WTC11 (cell line): ENCODE results near the gene SNAP25. TPM values are rescaled to one million over a fixed set of nuclear protein-coding genes. Genes with fewer than 3 reads are reported as not detected.

Experiments used
- ATAC-seq: fragments of 200-7000 bp; cut with Tn5 transposase; 2 replicates; pipeline ENCODE4 v1.10.0; 2021; ENCODE audit warnings: mild to moderate bottlenecking, moderate library complexity
- CTCF ChIA-PET: fragments of 300-600 bp; sonication (Branson Sonifier 250); formaldehyde crosslinking; loops from one replicate; lab custom pipeline; 2021; ENCODE audit warnings: antibody characterized with exemption; lab: Charles Lee
- POLR2A ChIA-PET: fragments of 350-600 bp; sonication (Branson Sonifier 250); formaldehyde crosslinking; loops from one replicate; lab custom pipeline; 2021; ENCODE audit warnings: antibody characterized with exemption; lab: Charles Lee
- DNase-seq: peaks from one replicate; pipeline ENCODE4 v3.0.0; 2021; ENCODE audit warnings: low spot score
- H3K27ac Mint-ChIP-seq: 2 replicates; pipeline ENCODE4 v1.8.0; 2021; ENCODE audit warnings: mixed read lengths
- H3K27me3 Mint-ChIP-seq: 2 replicates; pipeline ENCODE4 v1.8.0; 2021; ENCODE audit warnings: low read depth, mild to moderate bottlenecking, moderate library complexity, mixed read lengths
- H3K36me3 Mint-ChIP-seq: 2 replicates; pipeline ENCODE4 v1.8.0; 2021; ENCODE audit warnings: mixed read lengths
- H3K4me1 Mint-ChIP-seq: 2 replicates; pipeline ENCODE4 v1.8.0; 2022; ENCODE audit warnings: mixed read lengths
- H3K4me3 Mint-ChIP-seq: 2 replicates; pipeline ENCODE4 v1.8.0; 2021; ENCODE audit warnings: mild to moderate bottlenecking, moderate library complexity, mixed read lengths
- H3K9me3 Mint-ChIP-seq: 2 replicates; pipeline ENCODE4 v1.8.0; 2021; ENCODE audit warnings: mixed read lengths
- CREB1 ChIP-seq: sonication (generic); formaldehyde crosslinking; IDR thresholded peaks from 2 replicates; pipeline ENCODE4 v1.8.0; 2023; ENCODE audit warnings: mild to moderate bottlenecking, missing genetic modification reagents
- FOXJ3 ChIP-seq: sonication (generic); formaldehyde crosslinking; IDR thresholded peaks from 2 replicates; pipeline ENCODE4 v1.9.0; 2021; ENCODE audit warnings: missing genetic modification reagents, mild to moderate bottlenecking, borderline replicate concordance
- FOXP1 ChIP-seq: sonication (generic); formaldehyde crosslinking; IDR thresholded peaks from 2 replicates; pipeline ENCODE4 v1.8.0; 2022; ENCODE audit warnings: missing genetic modification reagents, mild to moderate bottlenecking, moderate library complexity, borderline replicate concordance
- KAT7 ChIP-seq: sonication (generic); formaldehyde crosslinking; IDR thresholded peaks from 2 replicates; pipeline ENCODE4 v1.8.1; 2023; ENCODE audit warnings: missing genetic modification reagents, mild to moderate bottlenecking, borderline replicate concordance
- TEAD4 ChIP-seq: sonication (generic); formaldehyde crosslinking; IDR thresholded peaks from 2 replicates; pipeline ENCODE4 v1.8.0; 2022; ENCODE audit warnings: mild to moderate bottlenecking, missing genetic modification reagents
- ZNF416 ChIP-seq: fragments of 250-450 bp; sonication (Bioruptor Pico); IDR thresholded peaks from 2 replicates; pipeline ENCODE4 v1.9.0; 2021; ENCODE audit warnings: mild to moderate bottlenecking, inconsistent platforms
- total RNA-seq: library from RNA; stranded (reverse); gene quantifications from 3 replicates; pipeline ENCODE4 v1.2.3, GENCODE V29; 2021
- TF ChIP-seq, protein P1 (sequence below): fragments of 250-450 bp; sonication (Bioruptor Pico); IDR thresholded peaks from 2 replicates; pipeline ENCODE4 v1.9.0; 2021; ENCODE audit warnings: mild to moderate bottlenecking, borderline replicate concordance
- TF ChIP-seq, protein P2 (sequence below): sonication (generic); formaldehyde crosslinking; IDR thresholded peaks from 2 replicates; pipeline ENCODE4 v1.8.1; 2022; ENCODE audit warnings: missing genetic modification reagents, borderline replicate concordance
- TF ChIP-seq, protein P3 (sequence below): sonication (generic); formaldehyde crosslinking; IDR thresholded peaks from 2 replicates; pipeline ENCODE4 v1.8.0; 2022; ENCODE audit warnings: mild to moderate bottlenecking, missing genetic modification reagents
- TF ChIP-seq, protein P4 (sequence below): sonication (generic); formaldehyde crosslinking; IDR thresholded peaks from 2 replicates; pipeline ENCODE4 v1.8.1; 2023; ENCODE audit warnings: mild to moderate bottlenecking, missing genetic modification reagents, borderline replicate concordance
- TF ChIP-seq, protein P5 (sequence below): sonication (generic); formaldehyde crosslinking; IDR thresholded peaks from 2 replicates; pipeline ENCODE4 v1.8.0; 2022; ENCODE audit warnings: missing genetic modification reagents
- TF ChIP-seq, protein P6 (sequence below): sonication (generic); formaldehyde crosslinking; conservative IDR thresholded peaks from 2 replicates; pipeline ENCODE4 v1.8.1; 2022; ENCODE audit warnings: mild to moderate bottlenecking, missing genetic modification reagents
- TF ChIP-seq, protein P7 (sequence below): sonication (generic); formaldehyde crosslinking; IDR thresholded peaks from 2 replicates; pipeline ENCODE4 v1.8.1; 2023; ENCODE audit warnings: mild to moderate bottlenecking, missing genetic modification reagents, moderate library complexity

The SNAP25 gene
- total RNA-seq, 1 experiment from 2014 or later = 0.72 TPM

DNA sequence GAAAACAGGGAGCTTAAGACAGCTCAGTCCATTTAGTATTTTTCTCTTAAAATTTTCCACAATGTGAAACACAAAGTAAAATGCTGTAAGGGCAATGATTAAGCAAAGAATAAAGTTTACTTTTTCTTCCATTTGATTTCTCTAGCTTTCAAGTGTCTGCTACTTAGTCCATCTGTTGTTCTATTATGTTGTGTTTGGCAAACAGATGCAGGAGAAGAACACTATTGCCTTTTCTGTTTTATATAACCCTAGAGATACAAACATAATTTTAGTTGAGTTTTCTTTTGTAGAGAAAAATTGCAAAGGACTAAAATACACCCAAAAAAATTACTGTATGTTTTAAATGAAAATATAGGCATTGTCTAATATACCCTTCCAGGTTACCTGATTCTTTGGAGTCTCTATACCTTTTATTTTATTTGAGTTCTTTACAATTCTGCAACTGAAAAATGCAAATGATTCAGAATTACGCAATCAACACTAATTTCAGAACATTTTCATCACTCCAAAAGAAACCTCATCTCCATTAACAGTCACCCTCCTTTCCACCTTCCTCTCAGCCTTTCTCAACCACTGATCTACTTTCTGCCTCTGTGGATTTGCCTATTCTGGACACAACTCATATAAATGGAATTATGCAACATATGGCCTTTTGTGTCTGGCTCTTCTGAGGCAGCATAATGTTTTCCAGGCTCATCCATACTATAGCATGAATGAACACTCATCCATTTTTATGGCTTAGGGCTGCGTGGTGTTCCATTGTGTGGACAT lies 118.5 kb downstream of the SNAP25 start (continued):
- TF ChIP-seq, protein P1, sequence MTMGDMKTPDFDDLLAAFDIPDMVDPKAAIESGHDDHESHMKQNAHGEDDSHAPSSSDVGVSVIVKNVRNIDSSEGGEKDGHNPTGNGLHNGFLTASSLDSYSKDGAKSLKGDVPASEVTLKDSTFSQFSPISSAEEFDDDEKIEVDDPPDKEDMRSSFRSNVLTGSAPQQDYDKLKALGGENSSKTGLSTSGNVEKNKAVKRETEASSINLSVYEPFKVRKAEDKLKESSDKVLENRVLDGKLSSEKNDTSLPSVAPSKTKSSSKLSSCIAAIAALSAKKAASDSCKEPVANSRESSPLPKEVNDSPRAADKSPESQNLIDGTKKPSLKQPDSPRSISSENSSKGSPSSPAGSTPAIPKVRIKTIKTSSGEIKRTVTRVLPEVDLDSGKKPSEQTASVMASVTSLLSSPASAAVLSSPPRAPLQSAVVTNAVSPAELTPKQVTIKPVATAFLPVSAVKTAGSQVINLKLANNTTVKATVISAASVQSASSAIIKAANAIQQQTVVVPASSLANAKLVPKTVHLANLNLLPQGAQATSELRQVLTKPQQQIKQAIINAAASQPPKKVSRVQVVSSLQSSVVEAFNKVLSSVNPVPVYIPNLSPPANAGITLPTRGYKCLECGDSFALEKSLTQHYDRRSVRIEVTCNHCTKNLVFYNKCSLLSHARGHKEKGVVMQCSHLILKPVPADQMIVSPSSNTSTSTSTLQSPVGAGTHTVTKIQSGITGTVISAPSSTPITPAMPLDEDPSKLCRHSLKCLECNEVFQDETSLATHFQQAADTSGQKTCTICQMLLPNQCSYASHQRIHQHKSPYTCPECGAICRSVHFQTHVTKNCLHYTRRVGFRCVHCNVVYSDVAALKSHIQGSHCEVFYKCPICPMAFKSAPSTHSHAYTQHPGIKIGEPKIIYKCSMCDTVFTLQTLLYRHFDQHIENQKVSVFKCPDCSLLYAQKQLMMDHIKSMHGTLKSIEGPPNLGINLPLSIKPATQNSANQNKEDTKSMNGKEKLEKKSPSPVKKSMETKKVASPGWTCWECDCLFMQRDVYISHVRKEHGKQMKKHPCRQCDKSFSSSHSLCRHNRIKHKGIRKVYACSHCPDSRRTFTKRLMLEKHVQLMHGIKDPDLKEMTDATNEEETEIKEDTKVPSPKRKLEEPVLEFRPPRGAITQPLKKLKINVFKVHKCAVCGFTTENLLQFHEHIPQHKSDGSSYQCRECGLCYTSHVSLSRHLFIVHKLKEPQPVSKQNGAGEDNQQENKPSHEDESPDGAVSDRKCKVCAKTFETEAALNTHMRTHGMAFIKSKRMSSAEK (CRISPR knock-in tag) = no peak
- no peak for TF ChIP-seq FOXJ3 (CRISPR knock-in tag)
- TF ChIP-seq, protein P2, sequence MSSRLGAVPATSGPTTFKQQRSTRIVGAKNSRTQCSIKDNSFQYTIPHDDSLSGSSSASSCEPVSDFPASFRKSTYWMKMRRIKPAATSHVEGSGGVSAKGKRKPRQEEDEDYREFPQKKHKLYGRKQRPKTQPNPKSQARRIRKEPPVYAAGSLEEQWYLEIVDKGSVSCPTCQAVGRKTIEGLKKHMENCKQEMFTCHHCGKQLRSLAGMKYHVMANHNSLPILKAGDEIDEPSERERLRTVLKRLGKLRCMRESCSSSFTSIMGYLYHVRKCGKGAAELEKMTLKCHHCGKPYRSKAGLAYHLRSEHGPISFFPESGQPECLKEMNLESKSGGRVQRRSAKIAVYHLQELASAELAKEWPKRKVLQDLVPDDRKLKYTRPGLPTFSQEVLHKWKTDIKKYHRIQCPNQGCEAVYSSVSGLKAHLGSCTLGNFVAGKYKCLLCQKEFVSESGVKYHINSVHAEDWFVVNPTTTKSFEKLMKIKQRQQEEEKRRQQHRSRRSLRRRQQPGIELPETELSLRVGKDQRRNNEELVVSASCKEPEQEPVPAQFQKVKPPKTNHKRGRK = no peak
- no peak for TF ChIP-seq KAT7 (CRISPR knock-in tag)
- TF ChIP-seq ZNF416 (CRISPR knock-in tag) = no peak
- no peak for TF ChIP-seq FOXP1 (CRISPR knock-in tag)
- TF ChIP-seq, protein P3, sequence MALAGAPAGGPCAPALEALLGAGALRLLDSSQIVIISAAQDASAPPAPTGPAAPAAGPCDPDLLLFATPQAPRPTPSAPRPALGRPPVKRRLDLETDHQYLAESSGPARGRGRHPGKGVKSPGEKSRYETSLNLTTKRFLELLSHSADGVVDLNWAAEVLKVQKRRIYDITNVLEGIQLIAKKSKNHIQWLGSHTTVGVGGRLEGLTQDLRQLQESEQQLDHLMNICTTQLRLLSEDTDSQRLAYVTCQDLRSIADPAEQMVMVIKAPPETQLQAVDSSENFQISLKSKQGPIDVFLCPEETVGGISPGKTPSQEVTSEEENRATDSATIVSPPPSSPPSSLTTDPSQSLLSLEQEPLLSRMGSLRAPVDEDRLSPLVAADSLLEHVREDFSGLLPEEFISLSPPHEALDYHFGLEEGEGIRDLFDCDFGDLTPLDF (CRISPR knock-in tag) = no peak
- TF ChIP-seq TEAD4 (CRISPR knock-in tag) = no peak
- TF ChIP-seq CREB1 = no peak
- TF ChIP-seq, protein P4, sequence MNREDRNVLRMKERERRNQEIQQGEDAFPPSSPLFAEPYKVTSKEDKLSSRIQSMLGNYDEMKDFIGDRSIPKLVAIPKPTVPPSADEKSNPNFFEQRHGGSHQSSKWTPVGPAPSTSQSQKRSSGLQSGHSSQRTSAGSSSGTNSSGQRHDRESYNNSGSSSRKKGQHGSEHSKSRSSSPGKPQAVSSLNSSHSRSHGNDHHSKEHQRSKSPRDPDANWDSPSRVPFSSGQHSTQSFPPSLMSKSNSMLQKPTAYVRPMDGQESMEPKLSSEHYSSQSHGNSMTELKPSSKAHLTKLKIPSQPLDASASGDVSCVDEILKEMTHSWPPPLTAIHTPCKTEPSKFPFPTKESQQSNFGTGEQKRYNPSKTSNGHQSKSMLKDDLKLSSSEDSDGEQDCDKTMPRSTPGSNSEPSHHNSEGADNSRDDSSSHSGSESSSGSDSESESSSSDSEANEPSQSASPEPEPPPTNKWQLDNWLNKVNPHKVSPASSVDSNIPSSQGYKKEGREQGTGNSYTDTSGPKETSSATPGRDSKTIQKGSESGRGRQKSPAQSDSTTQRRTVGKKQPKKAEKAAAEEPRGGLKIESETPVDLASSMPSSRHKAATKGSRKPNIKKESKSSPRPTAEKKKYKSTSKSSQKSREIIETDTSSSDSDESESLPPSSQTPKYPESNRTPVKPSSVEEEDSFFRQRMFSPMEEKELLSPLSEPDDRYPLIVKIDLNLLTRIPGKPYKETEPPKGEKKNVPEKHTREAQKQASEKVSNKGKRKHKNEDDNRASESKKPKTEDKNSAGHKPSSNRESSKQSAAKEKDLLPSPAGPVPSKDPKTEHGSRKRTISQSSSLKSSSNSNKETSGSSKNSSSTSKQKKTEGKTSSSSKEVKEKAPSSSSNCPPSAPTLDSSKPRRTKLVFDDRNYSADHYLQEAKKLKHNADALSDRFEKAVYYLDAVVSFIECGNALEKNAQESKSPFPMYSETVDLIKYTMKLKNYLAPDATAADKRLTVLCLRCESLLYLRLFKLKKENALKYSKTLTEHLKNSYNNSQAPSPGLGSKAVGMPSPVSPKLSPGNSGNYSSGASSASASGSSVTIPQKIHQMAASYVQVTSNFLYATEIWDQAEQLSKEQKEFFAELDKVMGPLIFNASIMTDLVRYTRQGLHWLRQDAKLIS = no peak
- TF ChIP-seq, all 79 proteins: peak for 0

DNA sequence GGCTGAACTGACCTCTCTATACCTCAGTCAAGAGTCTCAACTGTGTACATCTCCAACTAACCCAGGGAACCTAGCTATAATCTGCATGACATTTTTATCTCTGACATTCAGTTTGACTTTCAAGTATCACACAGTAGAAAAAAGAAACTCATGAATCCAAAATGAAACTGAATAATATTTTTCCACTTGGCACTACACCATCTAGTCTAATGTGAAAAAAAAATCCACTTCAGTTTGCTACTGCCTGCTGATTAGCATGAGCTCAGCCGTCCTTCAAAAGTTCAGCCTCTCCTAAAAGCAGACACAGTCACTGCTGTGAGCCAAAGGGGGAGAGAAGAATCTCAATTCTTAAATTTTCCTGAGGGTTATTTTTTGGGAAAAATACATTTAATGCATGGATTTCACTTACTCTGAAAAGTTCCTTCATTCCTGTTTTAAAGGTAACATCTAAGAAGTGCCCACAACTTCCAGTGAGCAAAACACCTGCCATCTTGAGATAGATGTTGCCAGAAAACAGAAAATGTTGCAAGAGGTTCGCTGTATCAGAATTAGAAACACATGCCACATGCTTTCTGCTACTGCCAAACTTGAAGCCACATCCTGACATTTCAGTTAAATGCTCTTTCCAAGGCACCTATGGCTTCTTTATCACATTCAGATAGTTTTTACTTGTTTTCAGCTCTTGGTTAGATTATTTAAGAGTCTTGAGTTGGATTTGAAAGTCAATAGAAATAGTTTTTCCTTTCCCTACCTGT lies 120.0 kb downstream of the SNAP25 start:
- Mint-ChIP-seq H3K27me3 (no peaks in the 10 kb centered on the region), H3K9me3 (peaks cover 15% of the 10 kb centered on the region), H3K4me1 (peaks cover 2% of the 10 kb centered on the region; the same call in 1 of the 2 replicates), H3K27ac (no peak overlapping the region), H3K4me3 (no peak overlapping the region), H3K36me3 (peaks cover 8% of the 10 kb centered on the region)
- ATAC-seq (no peak), DNase-seq (no peak)
- ChIA-PET POLR2A (no interaction called here), CTCF (no interaction called here)
- TF ChIP-seq, protein P5, sequence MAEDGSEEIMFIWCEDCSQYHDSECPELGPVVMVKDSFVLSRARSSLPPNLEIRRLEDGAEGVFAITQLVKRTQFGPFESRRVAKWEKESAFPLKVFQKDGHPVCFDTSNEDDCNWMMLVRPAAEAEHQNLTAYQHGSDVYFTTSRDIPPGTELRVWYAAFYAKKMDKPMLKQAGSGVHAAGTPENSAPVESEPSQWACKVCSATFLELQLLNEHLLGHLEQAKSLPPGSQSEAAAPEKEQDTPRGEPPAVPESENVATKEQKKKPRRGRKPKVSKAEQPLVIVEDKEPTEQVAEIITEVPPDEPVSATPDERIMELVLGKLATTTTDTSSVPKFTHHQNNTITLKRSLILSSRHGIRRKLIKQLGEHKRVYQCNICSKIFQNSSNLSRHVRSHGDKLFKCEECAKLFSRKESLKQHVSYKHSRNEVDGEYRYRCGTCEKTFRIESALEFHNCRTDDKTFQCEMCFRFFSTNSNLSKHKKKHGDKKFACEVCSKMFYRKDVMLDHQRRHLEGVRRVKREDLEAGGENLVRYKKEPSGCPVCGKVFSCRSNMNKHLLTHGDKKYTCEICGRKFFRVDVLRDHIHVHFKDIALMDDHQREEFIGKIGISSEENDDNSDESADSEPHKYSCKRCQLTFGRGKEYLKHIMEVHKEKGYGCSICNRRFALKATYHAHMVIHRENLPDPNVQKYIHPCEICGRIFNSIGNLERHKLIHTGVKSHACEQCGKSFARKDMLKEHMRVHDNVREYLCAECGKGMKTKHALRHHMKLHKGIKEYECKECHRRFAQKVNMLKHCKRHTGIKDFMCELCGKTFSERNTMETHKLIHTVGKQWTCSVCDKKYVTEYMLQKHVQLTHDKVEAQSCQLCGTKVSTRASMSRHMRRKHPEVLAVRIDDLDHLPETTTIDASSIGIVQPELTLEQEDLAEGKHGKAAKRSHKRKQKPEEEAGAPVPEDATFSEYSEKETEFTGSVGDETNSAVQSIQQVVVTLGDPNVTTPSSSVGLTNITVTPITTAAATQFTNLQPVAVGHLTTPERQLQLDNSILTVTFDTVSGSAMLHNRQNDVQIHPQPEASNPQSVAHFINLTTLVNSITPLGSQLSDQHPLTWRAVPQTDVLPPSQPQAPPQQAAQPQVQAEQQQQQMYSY (CRISPR knock-in tag) = no peak
- TF ChIP-seq, protein P3 (CRISPR knock-in tag) = no peak
- TF ChIP-seq, protein P6, sequence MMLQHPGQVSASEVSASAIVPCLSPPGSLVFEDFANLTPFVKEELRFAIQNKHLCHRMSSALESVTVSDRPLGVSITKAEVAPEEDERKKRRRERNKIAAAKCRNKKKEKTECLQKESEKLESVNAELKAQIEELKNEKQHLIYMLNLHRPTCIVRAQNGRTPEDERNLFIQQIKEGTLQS (CRISPR knock-in tag) = no peak
- TF ChIP-seq KAT7 (CRISPR knock-in tag) = no peak
- TF ChIP-seq, protein P7, sequence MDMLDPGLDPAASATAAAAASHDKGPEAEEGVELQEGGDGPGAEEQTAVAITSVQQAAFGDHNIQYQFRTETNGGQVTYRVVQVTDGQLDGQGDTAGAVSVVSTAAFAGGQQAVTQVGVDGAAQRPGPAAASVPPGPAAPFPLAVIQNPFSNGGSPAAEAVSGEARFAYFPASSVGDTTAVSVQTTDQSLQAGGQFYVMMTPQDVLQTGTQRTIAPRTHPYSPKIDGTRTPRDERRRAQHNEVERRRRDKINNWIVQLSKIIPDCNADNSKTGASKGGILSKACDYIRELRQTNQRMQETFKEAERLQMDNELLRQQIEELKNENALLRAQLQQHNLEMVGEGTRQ (CRISPR knock-in tag) = no peak
